Measurements from ENCODE around the gene YRDC. TPM values are rescaled to one million over a fixed set of nuclear protein-coding genes. Genes with fewer than 3 reads are reported as not detected.

YRDC gene
- 10 to 100 TPM in 1 of 4 donors, 1 to 10 TPM in 3; 7.0 to 10.1 (median 7.9) TPM for total RNA-seq

GRCh38 chr1:37807555-37808368 lies at the start of gene YRDC, which contains the start of gene C1orf122:
Gene YRDC, minus strand, starts transcription at chr1:37808208. Its CDS starts 28 bp downstream, at chr1:37808180.
Gene C1orf122, plus strand, starts transcription at chr1:37807790. Its CDS starts 615 bp downstream, at chr1:37808405.
- no peak for TF ChIP-seq CTCF (IDR thresholded peaks at IDR 0.05; ENCODE audit: low read depth)

GRCh38 chr1:37854406-37854805 lies 46.4 kb upstream of the YRDC start:
- TF ChIP-seq CTCF (IDR thresholded peaks at IDR 0.05; ENCODE audit: low read depth) = no peak

- no peak for TF ChIP-seq CTCF (IDR thresholded peaks at IDR 0.05; ENCODE audit: low read depth)
Measured at GRCh38 chr1:37853157-37853556, 45.1 kb upstream of the YRDC start.

GRCh38 chr1:37851782-37852210 lies 43.8 kb upstream of the YRDC start:
- TF ChIP-seq CTCF (IDR thresholded peaks at IDR 0.05; ENCODE audit: low read depth) = no peak

GRCh38 chr1:37851262-37851661 lies 43.3 kb upstream of the YRDC start:
- TF ChIP-seq CTCF (IDR thresholded peaks at IDR 0.05; ENCODE audit: low read depth) = no peak

- TF ChIP-seq CTCF (IDR thresholded peaks at IDR 0.05; ENCODE audit: low read depth) = no peak
Measured at GRCh38 chr1:37850352-37850955, 42.4 kb upstream of the YRDC start.

- TF ChIP-seq CTCF (IDR thresholded peaks at IDR 0.05; ENCODE audit: low read depth) = no peak
Measured at GRCh38 chr1:37849480-37849879, 41.5 kb upstream of the YRDC start.
